Epidermal melanocyte (primary cell): ENCODE results near the gene AFG3L2.
"Not testable (repeated sequence)": the region's sequence is repeated elsewhere in the genome, so short reads cannot be mapped to it uniquely, and the experiment has no call there.

Experiments
- DNase-seq: peaks from one replicate; pipeline ENCODE4 v3.0.0; 2011; ENCODE audit warnings: low spot score; ENCODE audit not compliant: insufficient read length

Gene AFG3L2

DNA sequence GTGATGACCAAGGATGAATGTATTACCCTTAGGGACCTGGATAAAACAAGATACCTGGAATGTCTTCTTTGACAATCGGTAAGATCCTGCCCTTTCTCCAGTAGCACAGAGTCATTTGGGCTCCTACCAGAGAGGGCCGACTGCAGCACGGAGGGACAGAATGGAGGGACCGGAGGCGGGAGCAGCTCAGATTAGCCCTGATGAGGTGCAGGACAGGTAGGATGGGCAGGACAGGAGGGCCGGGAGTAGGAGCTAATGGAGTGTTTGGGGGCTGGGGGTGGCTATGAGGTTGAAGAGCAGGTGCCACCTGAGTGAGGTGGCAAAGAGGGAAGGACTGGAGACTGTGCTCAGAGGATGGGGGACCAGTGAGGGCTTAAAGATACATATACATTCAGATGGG lies 20.8 kb upstream of the AFG3L2 start:
- no peak for DNase-seq

GRCh38 chr18:12397254-12397653 lies 20.2 kb upstream of the AFG3L2 start:
- no peak for DNase-seq

GRCh38 chr18:12394428-12394827 lies 17.4 kb upstream of the AFG3L2 start:
- no peak for DNase-seq

- no peak for DNase-seq
These were observed 17.0 kb upstream of the AFG3L2 start for GRCh38 chr18:12393998-12394397.

GRCh38 chr18:12393510-12393909 lies 16.5 kb upstream of the AFG3L2 start:
- DNase-seq, result no peak

DNA sequence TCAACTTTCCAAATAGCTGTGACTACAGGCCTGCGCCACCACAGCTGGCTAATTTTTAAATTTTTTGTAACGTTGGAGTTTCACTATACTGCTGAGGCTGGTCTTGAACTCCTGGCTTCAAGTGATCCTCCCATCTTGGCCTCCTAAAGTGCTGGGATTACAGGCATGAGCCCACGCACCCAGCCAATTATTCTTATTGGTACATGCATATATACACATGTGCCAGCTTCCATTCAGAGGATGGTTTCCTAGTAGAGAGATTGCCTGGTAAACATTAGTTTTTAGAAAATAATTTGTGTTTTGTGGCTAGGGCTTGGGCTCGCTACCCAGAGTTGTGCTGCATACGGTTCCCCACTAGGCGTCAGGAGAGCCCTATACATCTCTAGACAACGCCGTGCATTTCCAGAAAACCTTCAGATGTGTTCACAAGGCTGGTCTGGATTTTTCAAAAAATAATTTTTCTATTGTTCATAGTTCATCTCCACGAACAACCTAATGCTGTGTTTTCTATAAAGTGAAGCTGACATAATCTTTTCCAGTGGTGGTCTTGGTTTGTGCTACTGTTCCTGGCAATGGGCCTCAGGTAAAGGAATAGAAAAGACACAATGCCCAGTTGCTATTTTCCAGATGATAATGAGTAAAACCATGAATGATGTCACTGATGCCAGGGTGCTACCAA lies 14.6 kb upstream of the AFG3L2 start:
- DNase-seq, result peak; percentile 65

DNA sequence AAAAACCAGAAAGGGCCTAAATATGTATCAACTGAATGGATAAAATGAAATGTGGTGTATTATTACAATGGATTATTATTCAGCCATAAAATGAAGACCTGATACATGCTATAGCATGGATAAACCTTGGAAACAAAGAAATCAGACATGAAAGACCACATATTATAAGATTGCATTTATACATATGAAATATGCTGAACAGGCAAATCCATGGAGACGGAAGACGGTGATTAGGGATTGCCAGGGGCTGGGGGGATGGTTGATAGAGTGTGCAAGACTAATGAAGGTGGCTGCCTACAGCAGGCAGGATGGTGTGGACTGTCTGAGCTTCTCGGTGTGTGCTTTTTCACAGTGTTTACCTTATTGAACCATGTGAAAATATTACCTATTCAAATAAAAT lies 11.4 kb upstream of the AFG3L2 start:
- DNase-seq, result no peak

DNA sequence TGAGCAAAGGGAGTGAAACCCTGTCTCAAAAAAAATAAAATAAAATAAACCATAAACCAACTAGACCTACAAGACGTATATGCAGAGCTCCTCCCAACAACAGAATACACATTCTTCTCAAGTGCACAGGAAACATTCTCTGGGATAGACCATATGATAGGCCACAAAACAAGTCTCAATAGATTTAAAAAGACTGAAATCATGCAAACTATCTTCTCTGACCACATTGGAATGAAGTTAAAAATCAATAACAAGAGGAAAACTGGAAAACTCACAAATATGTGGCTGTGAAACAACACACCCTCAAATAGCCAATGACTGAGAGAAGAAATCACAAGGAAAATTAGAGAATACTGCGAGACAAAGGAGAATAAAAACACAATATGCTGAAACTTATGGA lies 7.2 kb upstream of the AFG3L2 start:
- no peak for DNase-seq

DNA sequence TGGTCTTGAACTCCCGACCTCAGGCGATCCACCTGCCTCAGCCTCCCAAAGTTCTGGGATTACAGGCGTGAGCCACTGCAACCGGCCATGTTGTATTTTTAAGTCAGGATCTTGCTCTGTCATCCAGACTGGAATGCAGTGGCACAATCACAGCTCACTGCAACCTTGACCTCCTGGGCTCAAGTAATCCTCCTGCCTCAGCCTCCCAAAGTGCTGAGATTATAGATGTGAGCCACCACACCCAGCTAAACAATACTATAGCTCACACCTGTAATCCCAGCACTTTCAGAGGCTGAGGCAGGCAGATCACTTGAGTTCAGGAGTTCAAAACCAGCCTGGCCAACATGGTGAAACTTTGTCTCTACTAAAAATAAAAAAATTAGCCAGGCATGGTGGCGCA lies 6.7 kb upstream of the AFG3L2 start:
- not testable (repeated sequence) for DNase-seq

DNA sequence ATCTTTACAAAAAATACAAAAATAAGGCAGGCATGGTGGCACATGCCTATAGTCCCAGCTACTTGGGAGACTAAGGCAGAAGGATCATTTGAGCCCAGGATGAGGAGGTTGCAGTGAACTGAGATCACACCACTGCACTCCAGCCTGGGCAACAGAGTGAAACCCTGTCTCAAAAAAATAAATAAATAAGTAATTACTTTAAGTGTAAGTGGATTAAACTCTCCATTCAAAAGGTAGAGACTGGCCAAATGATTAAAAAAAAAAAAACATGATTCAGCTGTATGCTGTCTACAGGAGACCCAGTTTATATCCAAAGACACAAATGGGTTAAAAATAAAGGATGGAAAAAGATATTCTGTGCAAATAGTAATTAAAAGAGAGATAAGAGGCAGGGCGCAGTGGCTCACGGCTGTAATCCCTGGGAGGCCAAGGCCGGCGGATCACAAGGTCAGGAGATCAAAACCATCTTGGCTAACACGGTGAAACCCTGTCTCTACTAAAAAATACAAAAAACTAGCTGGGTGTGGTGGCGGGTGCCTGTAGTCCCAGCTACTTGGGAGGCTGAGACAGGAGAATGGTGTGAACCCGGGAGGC lies 5.3 kb upstream of the AFG3L2 start:
- not testable (repeated sequence) for DNase-seq

GRCh38 chr18:12378198-12378558 lies 1.2 kb upstream of the AFG3L2 start:
- DNase-seq, result not testable (repeated sequence)

DNA sequence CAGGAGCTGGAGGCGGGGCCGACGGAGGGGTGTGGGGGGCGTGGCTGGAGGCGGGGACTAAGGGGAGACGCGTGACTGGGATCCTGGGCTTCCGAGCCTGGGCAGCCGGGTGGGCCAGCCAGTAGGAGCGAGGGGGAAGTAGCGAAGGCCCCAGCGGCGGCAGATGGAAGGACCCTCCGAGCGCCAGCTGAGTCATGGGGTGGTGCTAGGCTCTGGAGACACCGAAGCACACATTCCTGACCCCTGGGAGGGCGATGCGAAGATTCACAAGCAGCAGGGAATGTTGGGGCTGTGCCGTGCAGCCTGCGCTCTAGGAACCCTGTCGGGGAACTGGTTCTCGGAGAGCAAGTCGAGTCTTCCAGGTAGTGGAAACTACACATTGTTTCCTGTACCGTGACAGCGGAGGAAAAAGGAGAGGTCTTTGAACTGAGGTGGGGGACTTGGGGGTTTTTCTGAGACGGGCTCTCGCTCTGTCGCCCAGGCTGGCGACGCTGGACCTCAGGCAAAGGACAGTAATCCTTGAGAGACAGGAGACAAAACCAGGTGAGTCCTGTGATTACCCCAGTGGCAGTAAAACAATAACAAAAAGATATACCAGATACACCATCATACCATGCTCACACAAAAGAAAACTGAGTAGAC lies 650 bp upstream of the AFG3L2 start:
- DNase-seq, result peak; percentile 85

GRCh38 chr18:12376034-12376753 lies 833 bp downstream of the AFG3L2 start:
- no peak for DNase-seq

DNA sequence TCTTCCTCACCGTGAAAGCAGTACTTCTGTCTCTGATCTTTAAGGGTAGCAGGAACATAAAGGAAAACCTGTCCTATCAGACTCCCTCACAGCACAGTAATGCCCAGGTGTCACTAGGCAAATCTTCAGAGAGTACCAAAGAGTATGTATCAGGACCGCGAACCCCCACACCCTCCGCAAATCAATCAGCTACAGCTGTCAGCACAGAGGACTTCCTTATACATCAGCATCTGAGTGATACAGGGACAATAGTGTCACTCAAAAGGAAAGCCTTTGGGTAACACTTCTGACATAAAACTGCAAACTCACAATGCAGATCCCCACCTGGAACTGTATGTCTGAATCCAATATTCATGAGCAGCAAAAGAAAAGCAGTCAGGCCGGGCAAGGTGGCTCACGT lies 2.6 kb downstream of the AFG3L2 start:
- DNase-seq, result no peak

- no peak for DNase-seq
These were observed 3.3 kb downstream of the AFG3L2 start for GRCh38 chr18:12373771-12374116.

- no peak for DNase-seq
These were observed 3.8 kb downstream of the AFG3L2 start for GRCh38 chr18:12373116-12373770.

DNA sequence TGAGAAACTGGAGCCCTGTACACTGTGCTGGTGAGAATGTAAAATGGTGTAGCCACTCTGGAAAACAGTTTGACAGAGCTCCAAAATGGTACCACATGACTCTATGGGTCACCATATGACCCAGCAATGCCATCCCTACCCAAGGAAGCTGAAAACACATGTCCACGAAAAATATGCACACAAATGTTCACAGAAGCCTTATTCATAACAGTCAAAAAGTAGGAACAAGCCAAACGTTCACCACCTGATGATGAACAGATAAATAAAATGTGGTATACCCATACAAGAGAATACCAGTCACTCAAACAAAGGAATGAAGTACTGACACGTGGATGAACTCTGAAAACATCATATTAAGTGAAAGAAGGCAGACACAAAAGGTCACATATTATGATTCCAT lies 4.6 kb downstream of the AFG3L2 start:
- no peak for DNase-seq

DNA sequence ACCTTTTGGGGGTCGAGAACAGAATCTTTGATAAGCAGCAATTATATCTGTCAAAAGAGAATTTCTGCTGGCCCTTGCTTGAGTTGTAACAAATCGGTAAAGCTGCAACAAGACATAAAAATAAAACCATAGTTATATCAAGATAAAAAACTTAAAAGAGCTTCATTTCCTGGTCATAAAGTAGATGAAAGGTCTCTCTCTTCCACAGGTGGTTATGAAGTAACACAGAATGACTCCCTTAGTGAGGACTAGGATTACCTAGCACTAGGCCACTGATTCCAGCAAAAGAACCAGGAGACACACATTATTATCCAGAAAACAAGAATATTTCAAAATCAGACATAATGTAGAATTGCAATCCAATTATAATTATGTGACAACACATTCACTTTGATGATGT lies 5.4 kb downstream of the AFG3L2 start:
- no peak for DNase-seq

DNA sequence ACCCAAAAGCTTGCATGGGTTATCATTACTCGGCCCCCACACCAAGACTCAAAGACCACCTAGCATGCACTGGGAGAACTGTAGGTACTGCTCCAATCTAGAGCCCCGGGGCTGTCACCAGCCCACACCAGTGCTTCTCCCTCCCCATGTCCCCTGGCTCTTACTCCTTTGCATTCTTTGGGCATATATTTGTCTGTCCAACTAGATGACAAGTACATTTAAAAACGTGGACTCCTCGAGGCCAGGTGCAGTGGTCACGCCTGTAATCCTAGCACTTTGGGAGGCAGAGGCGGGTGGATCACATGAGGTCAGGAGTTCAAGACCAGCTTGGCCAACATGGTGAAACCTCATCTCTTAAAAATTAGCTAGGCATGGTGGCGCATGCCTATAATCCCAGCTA lies 7.8 kb downstream of the AFG3L2 start:
- no peak for DNase-seq

DNA sequence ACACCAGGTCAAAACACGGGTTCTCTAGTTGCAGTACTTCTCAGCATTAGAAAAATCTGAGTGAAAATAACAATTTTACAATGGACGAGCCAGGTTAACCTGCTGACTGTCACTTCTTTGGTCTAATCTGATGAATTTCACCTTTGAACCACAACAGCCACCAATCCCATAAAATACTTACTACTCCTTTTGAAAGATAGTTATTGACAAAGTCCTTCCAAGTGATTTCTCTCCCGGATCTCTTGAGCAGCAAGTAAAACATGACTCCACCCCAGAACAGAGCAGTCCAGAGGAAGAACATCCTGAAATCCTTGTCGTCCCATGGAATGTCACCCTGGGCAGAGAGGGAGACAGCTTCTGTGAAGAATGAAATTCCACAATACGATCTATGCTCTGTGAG lies 10.2 kb downstream of the AFG3L2 start:
- no peak for DNase-seq

GRCh38 chr18:12366379-12366778 lies 10.6 kb downstream of the AFG3L2 start:
- DNase-seq, result no peak
